SJSA1 (cell line): ENCODE results near the gene MRPL23. TPM values are rescaled to one million over a fixed set of nuclear protein-coding genes. Genes with fewer than 3 reads are reported as not detected.
"Not testable (repeated sequence)": the region's sequence is repeated elsewhere in the genome, so short reads cannot be mapped to it uniquely, and the experiment has no call there.

Source experiments
- DNase-seq, 2 experiments: peaks; one replicate each; pipeline ENCODE4 v3.0.0-alpha.2; 2015 to 2020; ENCODE audit warnings: low spot score in 2 of 2, low read depth in 1 of 2
- H3K27ac ChIP-seq: fragments of 250-450 bp; sonication (Bioruptor Pico); 2 replicates; pipeline ENCODE4 v1.5.1; 2020; ENCODE audit warnings: mild to moderate bottlenecking, moderate library complexity
- H3K27me3 ChIP-seq: fragments of 250-450 bp; sonication (Bioruptor Pico); replicated peaks from 2 replicates; pipeline ENCODE4 v1.5.1; 2020; ENCODE audit warnings: mild to moderate bottlenecking, moderate library complexity
- H3K36me3 ChIP-seq: fragments of 250-450 bp; sonication (Bioruptor Pico); 2 replicates; pipeline ENCODE4 v1.5.1; 2020; ENCODE audit warnings: mild to moderate bottlenecking
- H3K4me1 ChIP-seq: fragments of 250-450 bp; sonication (Bioruptor Pico); replicated peaks from 2 replicates; pipeline ENCODE4 v1.6.1; 2021; ENCODE audit warnings: mild to moderate bottlenecking
- H3K4me3 ChIP-seq: fragments of 250-450 bp; sonication (Bioruptor Pico); 2 replicates; pipeline ENCODE4 v1.5.1; 2020; ENCODE audit warnings: mild to moderate bottlenecking
- H3K9me3 ChIP-seq: fragments of 250-450 bp; sonication (Bioruptor Pico); replicated peaks from 2 replicates; pipeline ENCODE4 v1.5.1; 2020; ENCODE audit warnings: mild to moderate bottlenecking
- total RNA-seq: library from RNA; depleted of rRNA; stranded (reverse); fragments of >200 nt; shearing (Covaris generic); gene quantifications from 2 replicates; pipeline ENCODE4 v1.2.3, GENCODE V29; 2014

MRPL23 gene
- total RNA-seq, 1 experiment from 2014 or later, result 244 TPM

- Histone ChIP-seq H3K27ac (no peak overlapping the region), H3K4me1 (peaks cover 18% of the 10 kb centered on the region), H3K36me3 (no peaks in the 10 kb centered on the region), H3K27me3 (no peaks in the 10 kb centered on the region), H3K4me3 (no peak overlapping the region), H3K9me3 (no peaks in the 10 kb centered on the region)
- no peak for DNase-seq
Observed at GRCh38 chr11:1933416-1934334, 13.5 kb upstream of the MRPL23 start.

GRCh38 chr11:1934335-1935155 lies 12.6 kb upstream of the MRPL23 start:
- peaks cover 12% of the 10 kb centered on the region for H3K4me1 ChIP-seq
- H3K9me3 ChIP-seq, result no peaks in the 10 kb centered on the region
- H3K36me3 ChIP-seq, result no peaks in the 10 kb centered on the region
- no peak overlapping the region for H3K4me3 ChIP-seq
- DNase-seq, result no peak
- H3K27me3 ChIP-seq, result no peaks in the 10 kb centered on the region
- H3K27ac ChIP-seq, result no peak overlapping the region

GRCh38 chr11:1935156-1936071 lies 11.7 kb upstream of the MRPL23 start:
- Histone ChIP-seq H3K27ac (no peak overlapping the region), H3K4me1 (peaks cover 12% of the 10 kb centered on the region), H3K36me3 (no peaks in the 10 kb centered on the region), H3K4me3 (no peak overlapping the region), H3K27me3 (no peaks in the 10 kb centered on the region), H3K9me3 (no peaks in the 10 kb centered on the region)
- DNase-seq, result no peak

- Histone ChIP-seq H3K27ac (no peak overlapping the region), H3K4me3 (no peak overlapping the region), H3K9me3 (no peaks in the 10 kb centered on the region), H3K36me3 (no peaks in the 10 kb centered on the region), H3K4me1 (peaks cover 11% of the 10 kb centered on the region), H3K27me3 (no peaks in the 10 kb centered on the region)
- no peak for DNase-seq
Observed at GRCh38 chr11:1936072-1936780, 10.9 kb upstream of the MRPL23 start.

GRCh38 chr11:1936781-1937615 lies 10.1 kb upstream of the MRPL23 start:
- Histone ChIP-seq H3K36me3 (no peaks in the 10 kb centered on the region), H3K27ac (no peak overlapping the region)

GRCh38 chr11:1937616-1938342 lies 9.4 kb upstream of the MRPL23 start:
- DNase-seq, result peak in 1 of 2 experiments; percentile 37
- H3K4me3 ChIP-seq, result no peak overlapping the region
- no peaks in the 10 kb centered on the region for H3K36me3 ChIP-seq
- no peaks in the 10 kb centered on the region for H3K27me3 ChIP-seq
- H3K4me1 ChIP-seq, result peaks cover 7% of the 10 kb centered on the region
- H3K27ac ChIP-seq, result no peak overlapping the region
- no peaks in the 10 kb centered on the region for H3K9me3 ChIP-seq

More at GRCh38 chr11:1936781-1937615, 10.1 kb upstream of the MRPL23 start:
- Histone ChIP-seq H3K9me3 (no peaks in the 10 kb centered on the region), H3K4me3 (no peak overlapping the region), H3K4me1 (peaks cover 3% of the 10 kb centered on the region), H3K27me3 (no peaks in the 10 kb centered on the region)
- DNase-seq, result no peak

- H3K27ac ChIP-seq, result no peak overlapping the region
- H3K4me3 ChIP-seq, result no peak overlapping the region
- H3K36me3 ChIP-seq, result no peaks in the 10 kb centered on the region
- DNase-seq, result peak in 1 of 2 experiments; percentile 39
- H3K4me1 ChIP-seq, result peaks cover 8% of the 10 kb centered on the region
- no peaks in the 10 kb centered on the region for H3K27me3 ChIP-seq
- H3K9me3 ChIP-seq, result no peaks in the 10 kb centered on the region
Observed at GRCh38 chr11:1938343-1939005, 8.7 kb upstream of the MRPL23 start.

GRCh38 chr11:1939006-1939625 lies 8.0 kb upstream of the MRPL23 start:
- DNase-seq, result peak in 1 of 2 experiments; percentile 37
- H3K9me3 ChIP-seq, result no peaks in the 10 kb centered on the region
- H3K4me3 ChIP-seq, result no peak overlapping the region
- no peaks in the 10 kb centered on the region for H3K36me3 ChIP-seq
- H3K27me3 ChIP-seq, result no peaks in the 10 kb centered on the region
- H3K27ac ChIP-seq, result no peak overlapping the region
- H3K4me1 ChIP-seq, result peaks cover 14% of the 10 kb centered on the region

- not testable (repeated sequence) for H3K4me3 ChIP-seq, H3K27me3 ChIP-seq, H3K9me3 ChIP-seq, H3K36me3 ChIP-seq, H3K27ac ChIP-seq
- peak in 1 of 2 experiments; percentile 33 for DNase-seq
- H3K4me1 ChIP-seq, result peaks cover 18% of the 10 kb centered on the region
Observed at GRCh38 chr11:1939788-1940187, 7.3 kb upstream of the MRPL23 start.

- Histone ChIP-seq H3K4me3 (no peak overlapping the region), H3K4me1 (peaks cover 18% of the 10 kb centered on the region), H3K27me3 (no peaks in the 10 kb centered on the region), H3K36me3 (no peaks in the 10 kb centered on the region), H3K27ac (no peak overlapping the region), H3K9me3 (no peaks in the 10 kb centered on the region)
- DNase-seq, result peak in 1 of 2 experiments; percentile 37
Observed at GRCh38 chr11:1942558-1943260, 4.4 kb upstream of the MRPL23 start.
